Measurements from ENCODE around the gene RELN. TPM values are rescaled to one million over a fixed set of nuclear protein-coding genes. Genes with fewer than 3 reads are reported as not detected.

The RELN gene
- total RNA-seq, 2 experiments from 2014 or later: not detected

DNA sequence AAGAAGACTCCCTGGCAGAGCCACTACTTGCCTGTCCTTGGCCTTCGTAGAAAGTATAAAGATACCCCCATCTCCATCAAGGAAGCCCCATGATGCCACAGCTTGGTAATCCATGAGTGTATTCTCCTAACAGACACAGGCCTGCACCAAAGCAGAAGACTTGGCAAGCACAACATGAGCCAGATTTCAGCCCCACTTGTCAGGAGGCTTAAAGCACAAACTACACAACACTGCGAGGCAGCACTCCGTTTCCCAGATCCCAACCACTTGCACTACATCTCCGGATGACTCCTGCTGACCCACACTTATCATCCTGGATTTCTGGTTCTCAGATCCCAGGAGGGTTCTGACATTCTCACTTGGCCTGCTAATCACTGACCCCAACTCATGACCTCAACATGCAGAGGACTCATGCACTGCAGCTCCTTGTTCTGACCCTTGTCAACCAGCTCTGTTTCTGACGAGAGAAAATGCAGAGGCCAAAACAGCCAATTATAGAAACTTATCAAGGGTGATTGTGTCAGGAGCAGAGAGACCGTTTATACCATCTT lies 100.8 kb downstream of the RELN start:
- Histone ChIP-seq H3K27me3 (ENCODE audit: control insufficient read depth in 1 of 2, insufficient read depth in 2 of 2, low read length in 2 of 2) (no peaks in the 10 kb centered on the region), H3K36me3 (ENCODE audit: insufficient read depth, low read length) (no peaks in the 10 kb centered on the region), H3K4me1 (ENCODE audit: insufficient read depth, low read length) (no peaks in the 10 kb centered on the region), H3K9me3 (ENCODE audit: control insufficient read depth in 1 of 2, insufficient read depth in 1 of 2, low read length in 2 of 2) (peaks cover 0 to 4% of the 10 kb centered on the region in 2 experiments), H3K4me3 (ENCODE audit: low read length) (no peak overlapping the region), H3K27ac (ENCODE audit: low read depth in 1 of 2, low read length in 2 of 2) (no peak overlapping the region)
- DNase-seq (no peak), ATAC-seq (ENCODE audit: poor library complexity) (no peak)
- CTCF ChIA-PET: no interaction called here
- intact Hi-C loops (cut with DNase I, micrococcal nuclease): no loop called here
- Mint-ChIP-seq H3K27me3 (no peaks in the 10 kb centered on the region), H3K9me3 (no peaks in the 10 kb centered on the region), H3K27ac (no peak overlapping the region), H3K4me3 (no peak overlapping the region), H3K4me1 (ENCODE audit: low read depth) (no peaks in the 10 kb centered on the region), H3K36me3 (ENCODE audit: low read depth) (no peaks in the 10 kb centered on the region)
- TF ChIP-seq, protein P1, sequence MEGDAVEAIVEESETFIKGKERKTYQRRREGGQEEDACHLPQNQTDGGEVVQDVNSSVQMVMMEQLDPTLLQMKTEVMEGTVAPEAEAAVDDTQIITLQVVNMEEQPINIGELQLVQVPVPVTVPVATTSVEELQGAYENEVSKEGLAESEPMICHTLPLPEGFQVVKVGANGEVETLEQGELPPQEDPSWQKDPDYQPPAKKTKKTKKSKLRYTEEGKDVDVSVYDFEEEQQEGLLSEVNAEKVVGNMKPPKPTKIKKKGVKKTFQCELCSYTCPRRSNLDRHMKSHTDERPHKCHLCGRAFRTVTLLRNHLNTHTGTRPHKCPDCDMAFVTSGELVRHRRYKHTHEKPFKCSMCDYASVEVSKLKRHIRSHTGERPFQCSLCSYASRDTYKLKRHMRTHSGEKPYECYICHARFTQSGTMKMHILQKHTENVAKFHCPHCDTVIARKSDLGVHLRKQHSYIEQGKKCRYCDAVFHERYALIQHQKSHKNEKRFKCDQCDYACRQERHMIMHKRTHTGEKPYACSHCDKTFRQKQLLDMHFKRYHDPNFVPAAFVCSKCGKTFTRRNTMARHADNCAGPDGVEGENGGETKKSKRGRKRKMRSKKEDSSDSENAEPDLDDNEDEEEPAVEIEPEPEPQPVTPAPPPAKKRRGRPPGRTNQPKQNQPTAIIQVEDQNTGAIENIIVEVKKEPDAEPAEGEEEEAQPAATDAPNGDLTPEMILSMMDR (IDR thresholded peaks at IDR 0.05): no peak
- POLR2A ChIA-PET: no interaction called here

DNA sequence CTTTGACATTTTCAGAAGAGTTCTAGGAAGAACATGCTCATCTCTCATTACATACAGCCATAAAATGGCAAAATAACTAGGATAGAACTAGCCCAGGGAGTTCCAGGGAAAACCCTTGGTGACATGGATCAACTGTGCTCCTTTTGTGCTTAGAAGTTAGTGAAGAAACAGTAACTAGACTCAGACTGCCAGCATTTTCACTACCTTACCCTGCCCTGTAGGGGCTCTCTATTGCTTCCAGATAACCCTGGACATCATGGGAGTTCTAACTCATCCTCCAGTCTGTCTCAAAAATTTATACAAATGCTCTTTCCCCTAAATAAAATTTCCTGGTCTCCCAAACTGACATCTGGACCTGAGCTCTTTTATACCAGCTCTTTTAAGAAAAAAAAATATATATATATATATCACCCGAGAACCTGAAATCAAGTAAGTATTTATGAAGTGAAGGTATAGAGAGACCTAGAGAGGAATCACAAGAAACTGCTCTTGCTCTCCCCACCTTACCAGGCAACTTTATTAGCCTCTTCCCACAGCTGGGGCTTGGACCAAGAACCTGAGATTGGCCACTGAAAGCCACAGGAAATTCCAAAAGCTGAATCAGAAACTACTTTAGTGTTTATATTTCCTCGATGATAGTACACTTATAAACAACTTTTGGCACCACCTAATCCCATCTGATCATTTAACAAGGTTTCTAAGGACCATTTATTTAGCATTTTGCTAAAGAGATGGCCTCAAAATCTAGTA lies 101.4 kb downstream of the RELN start:
- Mint-ChIP-seq H3K9me3 (peaks cover 3% of the 10 kb centered on the region), H3K36me3 (ENCODE audit: low read depth) (no peaks in the 10 kb centered on the region), H3K4me3 (no peak overlapping the region), H3K4me1 (ENCODE audit: low read depth) (no peaks in the 10 kb centered on the region), H3K27ac (no peak overlapping the region), H3K27me3 (no peaks in the 10 kb centered on the region)
- DNase-seq (no peak), ATAC-seq (ENCODE audit: poor library complexity) (no peak)
- Histone ChIP-seq H3K4me3 (ENCODE audit: low read length) (no peak overlapping the region), H3K9me3 (ENCODE audit: control insufficient read depth in 1 of 2, insufficient read depth in 1 of 2, low read length in 2 of 2) (peaks cover 0 to 4% of the 10 kb centered on the region in 2 experiments), H3K27ac (ENCODE audit: low read depth in 1 of 2, low read length in 2 of 2) (no peak overlapping the region), H3K4me1 (ENCODE audit: insufficient read depth, low read length) (no peaks in the 10 kb centered on the region), H3K27me3 (ENCODE audit: control insufficient read depth in 1 of 2, insufficient read depth in 2 of 2, low read length in 2 of 2) (no peaks in the 10 kb centered on the region), H3K36me3 (ENCODE audit: insufficient read depth, low read length) (no peaks in the 10 kb centered on the region)
- CTCF ChIA-PET: no interaction called here
- TF ChIP-seq, protein P1 (IDR thresholded peaks at IDR 0.05): no peak
- intact Hi-C loops (cut with DNase I, micrococcal nuclease): no loop called here
- POLR2A ChIA-PET: no interaction called here

DNA sequence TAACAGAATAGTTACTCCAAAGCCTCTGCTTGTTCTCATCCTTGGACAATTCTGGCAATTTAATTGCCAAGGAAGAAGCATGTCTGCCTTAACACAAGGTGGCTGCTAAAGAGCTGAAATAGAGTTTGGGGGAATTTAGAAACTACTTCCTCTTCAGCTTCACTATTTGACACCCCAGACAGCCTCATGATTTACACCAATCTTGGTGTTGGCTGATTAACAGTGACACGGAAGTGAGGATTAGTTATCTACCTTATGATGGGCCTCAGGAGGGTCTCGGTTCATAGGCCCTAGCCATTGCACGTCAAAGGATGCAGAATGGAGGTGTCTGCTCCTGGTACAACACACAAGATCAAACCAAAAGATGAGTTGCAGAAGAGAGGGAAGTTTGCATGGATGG lies 102.4 kb downstream of the RELN start:
- no peak for ATAC-seq (ENCODE audit: poor library complexity)

More for the DNA sequence above, 102.4 kb downstream of the RELN start:
- Mint-ChIP-seq H3K9me3 (peaks cover 3% of the 10 kb centered on the region), H3K4me3 (no peak overlapping the region), H3K4me1 (ENCODE audit: low read depth) (no peaks in the 10 kb centered on the region), H3K27ac (no peak overlapping the region), H3K36me3 (ENCODE audit: low read depth) (no peaks in the 10 kb centered on the region), H3K27me3 (no peaks in the 10 kb centered on the region)
- POLR2A ChIA-PET: no interaction called here
- Histone ChIP-seq H3K36me3 (ENCODE audit: insufficient read depth, low read length) (no peaks in the 10 kb centered on the region), H3K27me3 (ENCODE audit: control insufficient read depth in 1 of 2, insufficient read depth in 2 of 2, low read length in 2 of 2) (no peaks in the 10 kb centered on the region), H3K9me3 (ENCODE audit: control insufficient read depth in 1 of 2, insufficient read depth in 1 of 2, low read length in 2 of 2) (peaks cover 0 to 4% of the 10 kb centered on the region in 2 experiments), H3K27ac (ENCODE audit: low read depth in 1 of 2, low read length in 2 of 2) (no peak overlapping the region), H3K4me1 (ENCODE audit: insufficient read depth, low read length) (no peaks in the 10 kb centered on the region), H3K4me3 (ENCODE audit: low read length) (no peak overlapping the region)
- TF ChIP-seq, protein P1 (IDR thresholded peaks at IDR 0.05): no peak
- no peak for DNase-seq
- CTCF ChIA-PET: no interaction called here
- intact Hi-C loops (cut with DNase I, micrococcal nuclease): no loop called here

Measured in CD4-positive, alpha-beta T cell (primary cell).